ENCODE data around the gene SLMAP.

Gene SLMAP

DNA sequence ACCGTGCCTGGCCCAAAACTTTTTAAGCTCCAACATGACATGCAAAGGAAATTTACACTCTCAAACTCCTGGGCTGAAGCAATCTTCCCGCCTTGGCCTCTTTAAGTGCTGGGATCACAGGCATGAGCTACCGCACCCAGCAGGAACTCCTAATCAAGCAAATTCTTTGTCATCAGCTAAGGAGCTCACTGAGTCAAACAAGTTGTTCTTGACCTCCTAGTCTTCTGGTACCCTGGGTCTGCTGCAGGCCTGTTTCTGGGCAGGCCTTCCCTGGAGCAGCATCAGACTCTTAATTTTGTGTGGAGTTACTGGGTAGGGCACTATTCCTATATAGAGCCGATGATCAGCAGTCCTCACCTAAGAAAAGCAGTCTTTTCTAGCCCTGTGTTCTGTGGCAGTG lies 183.7 kb downstream of the SLMAP start:
- H3K9me3 Mint-ChIP-seq: peaks cover 5% of the 10 kb centered on the region
- H3K4me3 Mint-ChIP-seq: no peak overlapping the region
- H3K4me1 Mint-ChIP-seq: no peaks in the 10 kb centered on the region
- H3K27ac Mint-ChIP-seq: no peak overlapping the region
- H3K36me3 Mint-ChIP-seq: no peaks in the 10 kb centered on the region
- no peaks in the 10 kb centered on the region for H3K27me3 Mint-ChIP-seq
- no peak for ATAC-seq

DNA sequence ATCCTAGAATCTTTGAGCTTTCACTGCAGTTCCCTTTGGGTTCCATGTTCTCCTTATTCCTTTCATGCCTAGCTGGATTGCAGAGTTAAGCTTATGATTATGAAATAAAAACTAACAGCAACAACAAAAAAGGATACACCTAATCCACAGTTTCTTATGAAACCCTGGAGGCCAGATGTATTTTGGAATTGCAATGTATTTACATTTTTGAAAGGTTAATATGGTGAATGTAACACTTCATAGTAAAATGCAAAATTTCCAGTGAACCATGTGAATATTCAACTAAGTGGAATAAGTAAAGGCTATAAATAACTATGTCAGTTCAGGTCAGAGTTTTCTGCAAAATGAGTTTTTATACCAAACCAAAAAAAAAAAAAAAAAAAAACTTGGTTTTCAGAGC lies 186.3 kb downstream of the SLMAP start:
- Mint-ChIP-seq H3K4me3 (no peak overlapping the region), H3K27me3 (no peaks in the 10 kb centered on the region), H3K36me3 (no peaks in the 10 kb centered on the region), H3K27ac (no peak overlapping the region), H3K4me1 (no peaks in the 10 kb centered on the region), H3K9me3 (peaks cover 5% of the 10 kb centered on the region)
- no peak for ATAC-seq

DNA sequence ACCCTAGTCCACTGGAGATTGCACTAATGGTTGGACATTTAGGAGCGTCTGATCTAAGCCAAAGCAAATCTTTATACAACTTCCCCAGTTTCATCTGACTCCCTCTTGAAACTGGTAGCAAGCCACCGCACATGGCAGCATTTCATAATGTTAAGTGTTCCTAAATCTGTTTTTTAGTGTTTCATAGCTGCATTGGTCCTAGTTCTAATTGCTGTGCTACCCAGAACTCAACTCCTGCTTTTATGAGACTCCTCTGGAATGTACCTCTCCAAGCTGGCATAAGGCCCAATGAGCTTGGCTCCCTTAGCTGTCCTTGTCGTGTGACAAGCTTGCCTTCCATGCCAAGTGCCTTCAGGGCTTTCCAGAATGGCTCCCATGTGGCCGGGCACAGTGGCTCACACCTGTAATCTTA lies 186.8 kb downstream of the SLMAP start:
- ATAC-seq: no peak
- H3K9me3 Mint-ChIP-seq: peaks cover 5% of the 10 kb centered on the region
- H3K27ac Mint-ChIP-seq: no peak overlapping the region
- H3K4me1 Mint-ChIP-seq: no peaks in the 10 kb centered on the region
- H3K4me3 Mint-ChIP-seq: no peak overlapping the region
- H3K36me3 Mint-ChIP-seq: no peaks in the 10 kb centered on the region
- no peaks in the 10 kb centered on the region for H3K27me3 Mint-ChIP-seq

DNA sequence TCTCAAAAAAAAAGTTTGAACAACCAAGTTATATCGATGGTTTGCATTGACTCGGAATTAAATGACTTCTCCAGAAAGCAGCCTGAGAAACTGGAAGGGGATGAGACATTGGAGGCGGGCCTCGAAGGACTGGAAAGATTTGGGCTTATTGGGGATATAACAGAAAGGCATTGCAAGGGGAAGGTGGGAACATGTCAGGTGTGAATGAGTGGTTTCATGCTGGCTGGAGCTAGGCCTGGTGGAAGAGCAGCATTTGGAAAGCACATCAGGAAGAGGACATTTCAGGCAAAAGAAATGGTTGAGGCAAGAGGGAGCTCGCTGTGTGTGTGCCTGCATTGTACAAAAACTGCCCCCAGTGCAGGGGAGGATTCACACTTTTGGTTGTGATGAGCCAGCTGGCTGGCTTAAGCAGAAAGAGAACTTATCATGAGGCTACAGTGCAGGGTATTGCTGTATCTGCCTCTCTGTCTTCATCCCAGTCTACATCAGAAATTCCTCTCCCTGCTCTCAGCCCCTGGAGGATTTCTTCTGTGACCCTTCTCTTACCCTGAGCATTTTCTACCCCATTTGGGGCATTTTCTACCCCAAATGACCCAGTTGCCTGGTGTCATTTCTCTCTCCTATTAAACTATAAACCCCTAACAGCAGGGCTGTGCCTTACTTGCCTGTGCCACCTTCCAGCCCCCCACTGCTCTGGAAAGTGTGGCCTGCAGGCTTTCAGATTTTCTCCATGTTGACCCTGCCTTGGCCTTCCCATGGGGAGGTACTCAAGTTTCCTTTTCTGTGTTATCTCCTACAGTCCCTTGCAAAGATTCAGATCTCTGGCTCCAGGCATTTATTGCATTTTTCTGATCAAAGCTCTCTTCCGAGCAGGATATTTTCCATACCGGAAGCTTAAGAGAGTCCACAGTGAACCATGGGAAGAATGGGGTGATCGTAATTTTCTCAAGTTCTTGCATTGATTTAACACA lies 187.7 kb downstream of the SLMAP start:
- ATAC-seq: no peak
- H3K27me3 Mint-ChIP-seq: no peaks in the 10 kb centered on the region

DNA sequence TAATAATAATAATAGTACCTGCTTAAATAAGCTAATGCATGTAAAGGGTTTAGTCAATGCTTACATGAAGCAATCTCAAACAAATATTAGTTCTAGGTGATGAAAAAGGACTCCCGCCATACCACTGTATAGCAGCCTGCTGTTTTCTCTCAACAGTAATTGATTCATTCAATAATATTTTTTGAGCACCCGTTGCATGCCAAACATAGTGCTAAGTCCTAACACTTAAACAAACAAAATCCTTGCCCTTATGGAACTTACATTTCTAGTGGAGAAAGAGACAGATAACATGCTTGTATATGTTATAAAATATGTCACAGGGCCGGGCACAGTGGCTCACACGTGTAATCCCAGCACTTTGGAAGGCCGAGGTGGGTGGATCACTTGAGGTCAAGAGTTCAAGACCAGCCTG lies 190.9 kb downstream of the SLMAP start:
- ATAC-seq: no peak
- Mint-ChIP-seq H3K36me3 (no peaks in the 10 kb centered on the region), H3K27me3 (no peaks in the 10 kb centered on the region), H3K4me1 (no peaks in the 10 kb centered on the region), H3K4me3 (no peak overlapping the region), H3K9me3 (no peaks in the 10 kb centered on the region), H3K27ac (no peak overlapping the region)

More for the DNA sequence above, 187.7 kb downstream of the SLMAP start:
- Mint-ChIP-seq H3K36me3 (no peaks in the 10 kb centered on the region), H3K4me3 (no peak overlapping the region), H3K27ac (no peak overlapping the region), H3K9me3 (peaks cover 5% of the 10 kb centered on the region), H3K4me1 (no peaks in the 10 kb centered on the region)

DNA sequence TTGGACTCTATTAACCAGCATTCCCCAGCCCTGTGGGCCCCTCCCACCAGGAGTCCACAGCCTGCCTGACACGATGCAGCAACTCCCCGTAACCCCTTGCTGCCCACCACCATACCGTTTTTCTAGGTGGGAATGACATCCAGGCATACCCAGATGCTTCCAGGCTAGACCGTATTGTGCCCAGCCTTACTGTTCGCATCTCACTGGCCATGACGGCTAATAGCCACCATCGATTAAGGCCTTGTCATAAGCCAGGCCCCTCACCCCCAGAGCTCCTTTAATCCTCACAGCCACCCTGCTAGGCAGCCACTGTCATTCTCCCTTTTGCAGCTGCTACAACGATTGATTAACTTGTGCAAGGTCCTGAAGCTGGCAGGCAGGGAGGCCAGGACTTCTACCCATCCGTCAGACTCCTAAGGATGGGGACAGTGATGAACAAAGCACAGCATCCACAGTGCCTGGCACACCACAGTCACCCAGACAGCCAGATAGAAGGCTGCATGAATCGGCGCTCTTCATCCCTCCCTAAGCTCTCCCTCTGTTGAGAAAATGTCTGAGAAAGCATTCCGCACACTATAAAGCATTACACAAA lies 192.1 kb downstream of the SLMAP start:
- Mint-ChIP-seq H3K4me1 (no peaks in the 10 kb centered on the region), H3K4me3 (no peak overlapping the region), H3K27me3 (no peaks in the 10 kb centered on the region), H3K36me3 (no peaks in the 10 kb centered on the region), H3K9me3 (no peaks in the 10 kb centered on the region), H3K27ac (no peak overlapping the region)
- no peak for ATAC-seq

DNA sequence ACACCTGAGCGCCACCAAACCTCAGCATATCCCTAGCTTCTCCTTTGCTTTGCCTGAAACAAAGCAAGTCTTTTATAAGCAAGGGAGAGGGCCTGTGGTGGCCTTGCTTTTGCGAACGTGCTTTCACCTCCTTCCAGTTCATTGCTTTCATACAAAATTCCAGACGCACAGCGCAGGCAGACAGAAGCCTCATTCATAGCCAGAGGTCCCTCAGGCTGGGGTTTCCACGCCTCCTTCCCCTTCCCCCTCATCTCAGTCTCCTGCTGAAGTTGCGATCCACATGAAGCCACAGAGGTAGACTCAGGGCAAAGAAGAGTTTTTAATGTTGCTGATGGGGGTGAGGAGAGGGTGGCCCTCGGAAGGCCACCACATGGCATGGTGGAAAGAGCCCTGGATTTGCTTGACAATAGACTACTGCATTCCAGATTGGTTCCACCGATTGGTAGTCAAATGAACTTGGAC lies 192.7 kb downstream of the SLMAP start:
- Mint-ChIP-seq H3K4me3 (no peak overlapping the region), H3K27me3 (no peaks in the 10 kb centered on the region), H3K9me3 (no peaks in the 10 kb centered on the region), H3K4me1 (no peaks in the 10 kb centered on the region), H3K36me3 (no peaks in the 10 kb centered on the region), H3K27ac (no peak overlapping the region)
- no peak for ATAC-seq

DNA sequence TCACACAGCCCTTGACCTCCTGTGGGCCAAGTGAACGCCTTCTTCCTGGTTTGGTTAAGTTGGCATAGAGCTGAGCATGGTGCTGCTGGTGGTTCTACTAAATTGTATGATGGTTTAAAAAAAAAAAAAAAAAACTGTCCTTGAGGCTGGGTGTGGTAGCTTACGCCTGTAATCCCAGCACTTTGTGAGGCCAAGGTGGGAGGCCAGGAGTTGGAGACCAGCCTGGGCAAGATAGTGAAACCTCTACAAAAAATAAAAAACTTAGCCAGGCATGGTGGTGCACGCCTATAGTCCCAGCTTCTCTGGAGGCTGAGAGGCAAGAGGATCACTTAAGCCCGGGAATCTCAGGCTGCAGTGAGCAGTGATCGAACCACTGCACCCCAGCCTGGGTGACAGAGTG lies 193.2 kb downstream of the SLMAP start:
- Mint-ChIP-seq H3K36me3 (no peaks in the 10 kb centered on the region), H3K27me3 (no peaks in the 10 kb centered on the region), H3K4me1 (no peaks in the 10 kb centered on the region), H3K9me3 (no peaks in the 10 kb centered on the region), H3K4me3 (no peak overlapping the region), H3K27ac (no peak overlapping the region)
- no peak for ATAC-seq

DNA sequence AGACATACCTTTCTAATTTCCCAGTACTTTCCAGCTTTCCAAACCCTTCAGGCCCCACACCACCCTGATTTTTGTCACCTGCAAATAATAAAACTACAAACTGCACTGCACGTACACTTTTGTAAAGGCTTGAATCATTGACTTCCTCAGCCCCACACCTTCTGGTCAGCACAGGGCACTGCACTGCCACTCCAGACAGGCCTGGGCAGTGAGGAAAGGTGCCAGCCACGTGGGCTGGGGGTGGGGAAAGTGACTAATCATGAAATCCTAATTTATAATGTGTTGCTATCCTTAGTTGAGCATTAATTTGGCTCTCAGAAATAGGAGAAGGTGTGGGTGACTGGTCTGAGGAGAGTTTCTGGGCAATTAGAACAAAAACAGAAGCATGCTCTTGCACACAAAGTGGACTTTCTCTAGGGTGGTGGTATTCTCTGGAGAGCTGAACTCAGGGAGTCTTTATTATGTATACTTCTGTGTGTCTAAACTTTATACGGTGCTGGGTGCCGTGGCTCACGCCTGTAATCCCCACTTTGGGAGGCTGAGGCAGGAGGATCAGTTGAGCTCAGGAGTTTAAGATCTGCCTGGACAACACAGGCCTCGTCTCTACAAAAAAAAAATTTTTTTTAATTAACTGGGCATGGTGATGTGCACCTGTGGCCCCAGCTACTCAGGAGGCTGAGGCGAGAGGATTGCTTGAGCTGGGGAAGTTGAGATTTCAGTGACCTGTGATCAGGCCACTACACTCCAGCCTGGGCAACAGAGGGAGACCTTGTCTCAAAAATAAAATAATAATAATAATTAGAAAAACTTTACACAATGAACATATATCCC lies 193.9 kb downstream of the SLMAP start:
- no peaks in the 10 kb centered on the region for H3K27me3 Mint-ChIP-seq
- no peaks in the 10 kb centered on the region for H3K9me3 Mint-ChIP-seq
- H3K4me3 Mint-ChIP-seq: no peak overlapping the region
- no peaks in the 10 kb centered on the region for H3K36me3 Mint-ChIP-seq
- H3K4me1 Mint-ChIP-seq: no peaks in the 10 kb centered on the region
- ATAC-seq: no peak
- H3K27ac Mint-ChIP-seq: no peak overlapping the region

DNA sequence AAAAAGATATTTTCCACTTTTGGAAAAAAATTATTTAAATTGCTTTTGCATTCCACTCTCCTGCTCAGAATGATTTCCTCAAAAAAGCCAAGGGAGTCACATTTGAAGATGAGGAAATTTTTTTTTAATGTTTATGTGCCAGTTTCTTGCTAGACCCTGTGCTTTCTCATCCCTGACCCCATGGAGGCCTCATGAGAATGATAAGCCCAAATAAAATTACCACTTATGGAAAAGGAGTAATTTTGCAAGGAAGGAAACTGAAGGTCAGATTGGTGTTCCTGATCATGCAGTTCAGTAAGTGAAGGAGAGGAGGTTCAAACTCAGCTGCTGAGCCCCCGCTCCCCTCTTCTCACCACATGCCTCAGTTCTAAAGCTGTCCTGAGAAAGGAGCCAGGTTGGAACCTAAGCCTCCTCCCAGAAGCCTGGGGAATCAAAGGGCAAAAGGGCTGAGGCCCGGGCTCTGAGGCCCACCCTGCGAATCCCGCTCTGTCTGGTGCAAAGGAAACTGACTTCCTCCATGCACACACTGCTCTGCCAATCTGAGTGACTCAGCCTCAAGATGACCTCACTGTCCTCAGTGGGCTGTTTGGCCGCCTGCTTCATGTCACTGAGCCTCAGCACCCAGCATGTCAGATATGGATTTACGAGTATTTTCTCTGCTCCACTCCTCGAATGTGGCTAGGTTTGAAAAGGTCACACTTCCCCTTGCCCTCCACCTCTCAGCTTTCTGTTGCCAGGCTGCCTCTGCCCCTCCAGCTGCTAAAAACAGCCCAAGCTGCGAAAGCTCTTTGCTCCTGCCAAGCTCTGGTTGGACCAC lies 195.2 kb downstream of the SLMAP start:
- Mint-ChIP-seq H3K27me3 (no peaks in the 10 kb centered on the region), H3K36me3 (no peaks in the 10 kb centered on the region), H3K9me3 (no peaks in the 10 kb centered on the region), H3K4me3 (no peak overlapping the region), H3K4me1 (no peaks in the 10 kb centered on the region), H3K27ac (no peak overlapping the region)
- no peak for ATAC-seq

DNA sequence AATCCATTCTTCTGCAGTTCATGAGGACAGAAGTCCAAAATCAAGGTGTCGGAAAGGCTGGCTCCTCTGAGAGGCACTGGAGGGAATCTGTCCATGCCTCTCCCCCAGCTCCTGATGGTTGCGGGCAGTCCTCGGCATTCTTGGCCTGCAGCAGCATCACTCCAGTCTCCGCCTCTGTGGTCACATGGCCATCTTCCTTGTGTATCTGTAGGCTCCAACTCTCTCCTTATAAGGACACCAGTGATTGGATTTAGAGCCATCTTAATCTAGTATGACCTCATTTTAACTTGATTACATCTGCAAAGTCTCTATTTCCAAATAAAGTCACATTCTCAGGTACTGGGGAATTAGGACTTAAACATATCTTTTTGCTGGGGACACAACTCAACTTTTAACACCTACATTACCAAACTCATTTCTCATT lies 196.1 kb downstream of the SLMAP start:
- no peaks in the 10 kb centered on the region for H3K4me1 Mint-ChIP-seq
- no peaks in the 10 kb centered on the region for H3K9me3 Mint-ChIP-seq
- no peak for ATAC-seq
- H3K4me3 Mint-ChIP-seq: no peak overlapping the region
- H3K27ac Mint-ChIP-seq: no peak overlapping the region
- H3K27me3 Mint-ChIP-seq: no peaks in the 10 kb centered on the region
- no peaks in the 10 kb centered on the region for H3K36me3 Mint-ChIP-seq

DNA sequence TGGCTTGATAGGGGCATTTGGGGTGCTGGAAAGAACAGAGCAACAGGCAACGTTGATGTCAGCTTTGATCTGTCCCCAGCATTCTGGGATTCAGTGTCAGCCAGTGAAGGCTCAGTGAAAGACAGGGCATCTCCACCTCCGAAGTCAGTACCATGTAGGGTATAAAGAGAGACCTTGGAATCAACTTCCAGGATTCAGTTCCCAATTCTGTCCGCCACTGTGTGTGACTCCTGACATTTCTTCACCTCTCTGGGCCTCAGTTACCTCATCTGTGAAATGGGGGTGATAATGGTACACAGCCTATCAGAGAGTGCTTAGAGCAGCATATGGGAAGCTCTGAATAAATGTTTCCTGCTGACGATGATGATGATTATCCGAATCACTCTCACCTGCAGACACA lies 196.5 kb downstream of the SLMAP start:
- no peaks in the 10 kb centered on the region for H3K36me3 Mint-ChIP-seq
- no peaks in the 10 kb centered on the region for H3K27me3 Mint-ChIP-seq
- no peaks in the 10 kb centered on the region for H3K4me1 Mint-ChIP-seq
- no peak overlapping the region for H3K4me3 Mint-ChIP-seq
- H3K27ac Mint-ChIP-seq: no peak overlapping the region
- no peaks in the 10 kb centered on the region for H3K9me3 Mint-ChIP-seq
- no peak for ATAC-seq

DNA sequence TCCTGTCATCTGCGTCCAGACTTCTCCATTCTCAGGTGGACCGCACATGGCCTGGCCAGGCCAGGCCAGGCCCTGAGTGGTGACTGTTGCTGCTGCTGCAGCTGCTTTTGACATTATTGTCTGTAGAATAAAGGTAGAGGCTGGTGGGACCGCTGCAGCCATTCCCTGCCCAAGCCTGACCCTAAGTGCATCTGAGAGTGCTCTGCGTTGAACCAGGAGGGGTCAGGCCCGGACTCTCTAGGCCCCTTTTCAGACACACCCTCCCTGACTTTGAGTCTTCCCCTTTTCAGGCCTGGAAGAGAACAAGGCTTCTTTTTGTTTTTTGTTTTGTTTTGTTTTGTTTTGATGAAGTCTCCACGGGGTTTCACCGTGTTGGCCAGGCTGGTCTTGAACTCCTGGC lies 197.5 kb downstream of the SLMAP start:
- no peak for ATAC-seq
- Mint-ChIP-seq H3K27me3 (no peaks in the 10 kb centered on the region), H3K27ac (no peak overlapping the region), H3K4me1 (peaks cover 5% of the 10 kb centered on the region), H3K9me3 (no peaks in the 10 kb centered on the region), H3K4me3 (no peak overlapping the region), H3K36me3 (no peaks in the 10 kb centered on the region)

DNA sequence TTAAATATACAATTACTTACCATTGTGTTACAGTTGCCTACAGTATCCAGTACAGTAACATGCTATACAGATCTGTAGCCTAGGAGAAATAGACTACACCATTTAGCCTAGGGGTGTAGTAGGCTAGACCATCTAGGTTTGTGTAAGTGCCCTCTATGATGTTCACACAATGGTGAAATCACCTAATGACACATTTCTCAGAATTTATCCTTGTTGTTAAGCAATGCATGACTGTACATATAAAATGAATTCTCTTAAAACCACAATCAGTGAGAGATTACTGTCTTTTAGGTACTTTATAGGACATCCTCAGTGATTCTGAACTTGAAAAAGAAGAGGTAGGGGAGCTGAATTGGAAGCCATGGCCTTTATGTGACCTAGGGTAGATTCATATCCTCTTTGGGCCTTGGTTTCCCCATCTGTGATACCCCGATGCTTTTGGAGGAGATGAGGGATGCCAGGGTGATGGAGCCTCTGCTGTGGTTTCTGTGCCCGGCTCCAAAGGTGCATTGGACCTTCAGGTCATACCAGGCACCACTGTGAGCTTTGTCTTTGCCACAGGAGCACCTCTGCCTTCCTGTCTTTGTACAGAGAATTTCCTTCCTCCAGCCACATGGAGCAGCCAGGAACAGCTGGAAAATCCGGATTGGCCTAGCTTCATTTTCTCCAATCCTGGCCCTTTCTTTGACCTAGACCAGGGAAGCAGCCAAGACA lies 200.2 kb downstream of the SLMAP start:
- H3K27ac Mint-ChIP-seq: no peak overlapping the region

More for the DNA sequence above, 200.2 kb downstream of the SLMAP start:
- ATAC-seq: no peak
- Mint-ChIP-seq H3K4me3 (no peak overlapping the region), H3K9me3 (no peaks in the 10 kb centered on the region), H3K27me3 (no peaks in the 10 kb centered on the region), H3K4me1 (peaks cover 22% of the 10 kb centered on the region), H3K36me3 (no peaks in the 10 kb centered on the region)

All from stimulated activated memory B cell treated with anti-CD40 and anti-IgM and Interleukin-4, amounts not matched to agents 10 μg/mL and 1 μg/mL and 100 μg/mL, for 72 hours (primary cell).